ENCODE data around the gene CDK9.
"Not testable (repeated sequence)": the region's sequence is repeated elsewhere in the genome, so short reads cannot be mapped to it uniquely, and the experiment has no call there.

DNA sequence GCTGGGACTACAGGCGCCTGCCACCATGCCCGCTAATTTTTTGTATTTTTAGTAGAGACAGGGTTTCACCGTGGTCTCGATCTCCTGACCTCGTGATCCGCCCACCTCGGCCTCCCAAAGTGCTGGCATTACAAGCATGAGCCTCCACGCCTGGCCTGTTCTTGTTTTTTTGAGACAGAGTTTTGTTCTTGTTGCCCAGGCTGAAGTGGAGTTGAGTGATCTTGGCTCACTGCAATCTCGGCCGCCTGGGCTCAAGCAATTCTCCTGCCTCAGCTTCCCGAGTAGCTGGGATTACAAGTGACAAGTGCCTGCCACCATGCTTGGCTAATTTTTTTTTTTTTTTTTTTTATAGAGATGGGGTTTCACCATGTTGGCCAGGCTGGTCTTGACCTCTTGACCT, 29.1 kb upstream of the CDK9 start:
- not testable (repeated sequence) for TF ChIP-seq ZNF384, FOXK2, TARDBP (IDR thresholded peaks at IDR 0.05)
